ENCODE measurements around the gene PACRG. TPM values are rescaled to one million over a fixed set of nuclear protein-coding genes. Genes with fewer than 3 reads are reported as not detected.
A peak's percentile ranks its signal among the peaks of the same experiment; 100 is the strongest.
"Not testable (repeated sequence)": the region's sequence is repeated elsewhere in the genome, so short reads cannot be mapped to it uniquely, and the experiment has no call there.

The PACRG gene
- polyA plus RNA-seq (ENCODE audit: insufficient read length) = 20.2 TPM
- long read RNA-seq, donor 1, partial matches to known transcripts = 6 of 10 reads
- long read RNA-seq, donor 1, other reads (novel, unspliced or antisense) = 0 of 10 reads
- long read RNA-seq, donor 2, partial matches to known transcripts = 11 of 14 reads
- long read RNA-seq, donor 2, other reads (novel, unspliced or antisense) = 0 of 14 reads
- long read RNA-seq, donor 3, transcript PACRG-208 (2 exons, 581 nt) = major isoform, 5 of 11 reads
- long read RNA-seq, donor 3, partial matches to known transcripts = 6 of 11 reads
- long read RNA-seq, donor 3, other reads (novel, unspliced or antisense) = 0 of 11 reads
- long read RNA-seq, donor 4, partial matches to known transcripts = 0 of 1 reads
- long read RNA-seq, donor 4, other reads (novel, unspliced or antisense) = 0 of 1 reads
- long read RNA-seq, donor 5, partial matches to known transcripts = 12 of 14 reads
- long read RNA-seq, donor 5, other reads (novel, unspliced or antisense) = 0 of 14 reads
- long read RNA-seq, donor 6, transcript PACRG-208 (2 exons, 581 nt) = major isoform, 7 of 15 reads
- long read RNA-seq, donor 6, partial matches to known transcripts = 8 of 15 reads
- long read RNA-seq, donor 6, other reads (novel, unspliced or antisense) = 0 of 15 reads
- long read RNA-seq, donor 7, transcript PACRG-208 (2 exons, 581 nt) = major isoform, 11 of 18 reads
- long read RNA-seq, donor 7, partial matches to known transcripts = 6 of 18 reads
- long read RNA-seq, donor 7, other reads (novel, unspliced or antisense) = 0 of 18 reads
- long read RNA-seq, donor 8, partial matches to known transcripts = 10 of 12 reads
- long read RNA-seq, donor 8, other reads (novel, unspliced or antisense) = 0 of 12 reads

- DNase-seq = peak; percentile 99
These were observed at the start of gene PACRG, which contains the start of gene PRKN for GRCh38 chr6:162727322-162728182. Gene PACRG, plus strand, starts transcription at chr6:162727974. Gene PRKN, minus strand, starts transcription at chr6:162727766.

GRCh38 chr6:162678896-162679295 is 48.9 kb upstream of the PACRG start:
- not testable (repeated sequence) for DNase-seq

GRCh38 chr6:162679681-162680080 is 48.1 kb upstream of the PACRG start:
- no peak for DNase-seq

GRCh38 chr6:162680367-162680766 is 47.4 kb upstream of the PACRG start:
- no peak for DNase-seq

- DNase-seq = no peak
These were observed 46.9 kb upstream of the PACRG start for GRCh38 chr6:162680871-162681270.

GRCh38 chr6:162681447-162681846 is 46.3 kb upstream of the PACRG start:
- DNase-seq = no peak

GRCh38 chr6:162683135-162683534 is 44.6 kb upstream of the PACRG start:
- no peak for DNase-seq

- no peak for DNase-seq
These were observed 43.7 kb upstream of the PACRG start for GRCh38 chr6:162684052-162684451.

GRCh38 chr6:162684961-162685360 is 42.8 kb upstream of the PACRG start:
- no peak for DNase-seq

- DNase-seq = no peak
These were observed 42.2 kb upstream of the PACRG start for GRCh38 chr6:162685586-162685985.

- no peak for DNase-seq
These were observed 38.9 kb upstream of the PACRG start for GRCh38 chr6:162688751-162689345.

- no peak for DNase-seq
These were observed 37.6 kb upstream of the PACRG start for GRCh38 chr6:162690158-162690557.

GRCh38 chr6:162697872-162698403 is 29.8 kb upstream of the PACRG start:
- DNase-seq = no peak

GRCh38 chr6:162698440-162698839 is 29.3 kb upstream of the PACRG start:
- no peak for DNase-seq

GRCh38 chr6:162699961-162700360 is 27.8 kb upstream of the PACRG start:
- DNase-seq = no peak

GRCh38 chr6:162700966-162701365 is 26.8 kb upstream of the PACRG start:
- no peak for DNase-seq

- no peak for DNase-seq
These were observed 26.2 kb upstream of the PACRG start for GRCh38 chr6:162701551-162701950.

GRCh38 chr6:162702446-162702845 is 25.3 kb upstream of the PACRG start:
- DNase-seq = no peak

- no peak for DNase-seq
These were observed 23.8 kb upstream of the PACRG start for GRCh38 chr6:162704001-162704400.

- no peak for DNase-seq
These were observed 22.0 kb upstream of the PACRG start for GRCh38 chr6:162705736-162706135.

GRCh38 chr6:162706232-162706631 is 21.5 kb upstream of the PACRG start:
- peak; percentile 53 for DNase-seq

Measured in left kidney (tissue), 8 donors.